Mononuclear cell (primary cell): ENCODE results near the gene ST7L. TPM values are rescaled to one million over a fixed set of nuclear protein-coding genes. Genes with fewer than 3 reads are reported as not detected.

Source experiments
- H3K27me3 ChIP-seq: 2 replicates; pipeline ENCODE4 v1.6.0; 2011; ENCODE audit warnings: low read length, control low read depth; ENCODE audit not compliant: insufficient read depth
- H3K4me1 ChIP-seq: 2 replicates; pipeline ENCODE4 v1.5.1; 2011; ENCODE audit warnings: mild to moderate bottlenecking, low read length, control low read depth; ENCODE audit not compliant: insufficient read depth
- H3K4me3 ChIP-seq: 2 replicates; pipeline ENCODE4 v1.5.1; 2011; ENCODE audit warnings: mild to moderate bottlenecking, low read length, moderate library complexity
- H3K9me3 ChIP-seq: 2 replicates; pipeline ENCODE4 v1.5.1; 2011; ENCODE audit warnings: low read depth, mild to moderate bottlenecking, control low read depth, low read length
- total RNA-seq: library from RNA; depleted of rRNA; stranded (reverse); fragments of >200 nt; gene quantifications from one replicate; pipeline ENCODE4 v1.2.3, GENCODE V29; 2012

The ST7L gene
- total RNA-seq, 1 donor, result 30.5 TPM

- no peaks in the 10 kb centered on the region for H3K27me3 ChIP-seq
- H3K9me3 ChIP-seq, result no peaks in the 10 kb centered on the region
- H3K4me3 ChIP-seq, result no peak overlapping the region
- no peaks in the 10 kb centered on the region for H3K4me1 ChIP-seq
Measured at GRCh38 chr1:112542206-112542973, 76.6 kb downstream of the ST7L start.

- Histone ChIP-seq H3K4me1 (no peaks in the 10 kb centered on the region), H3K9me3 (no peaks in the 10 kb centered on the region), H3K27me3 (no peaks in the 10 kb centered on the region), H3K4me3 (no peak overlapping the region)
Measured at GRCh38 chr1:112541299-112541698, 77.6 kb downstream of the ST7L start.

DNA sequence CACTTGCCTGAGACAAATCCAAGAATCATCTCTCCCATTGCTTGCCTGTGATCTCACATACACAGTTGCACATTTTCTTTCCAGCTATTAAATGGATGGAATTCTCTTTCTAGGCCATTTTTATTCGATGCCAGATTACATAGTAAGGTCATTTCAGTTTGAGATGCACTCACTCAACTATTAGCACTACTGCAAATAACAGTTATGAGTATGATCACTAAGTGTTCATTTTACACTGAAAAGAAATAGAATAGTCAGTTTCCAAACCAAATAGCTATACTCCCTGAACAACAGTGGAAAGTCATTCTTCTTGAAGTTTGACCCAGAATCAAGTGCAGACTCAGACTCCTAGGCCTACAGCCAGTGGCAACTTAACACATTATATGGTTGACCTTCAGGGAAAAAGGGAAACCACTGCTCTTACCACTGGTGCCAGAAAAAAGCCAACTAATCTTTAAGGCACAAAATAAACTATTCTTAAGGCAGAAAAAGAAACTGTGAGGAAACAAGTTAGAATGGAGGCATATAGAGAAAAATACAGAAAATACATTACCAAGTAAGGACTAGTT, 78.6 kb downstream of the ST7L start:
- Histone ChIP-seq H3K4me1 (no peaks in the 10 kb centered on the region), H3K9me3 (no peaks in the 10 kb centered on the region), H3K4me3 (no peak overlapping the region), H3K27me3 (no peaks in the 10 kb centered on the region)

- H3K9me3 ChIP-seq, result no peaks in the 10 kb centered on the region
- H3K4me3 ChIP-seq, result no peak overlapping the region
- H3K27me3 ChIP-seq, result no peaks in the 10 kb centered on the region
- no peaks in the 10 kb centered on the region for H3K4me1 ChIP-seq
Measured at GRCh38 chr1:112538883-112539282, 80.1 kb downstream of the ST7L start.

DNA sequence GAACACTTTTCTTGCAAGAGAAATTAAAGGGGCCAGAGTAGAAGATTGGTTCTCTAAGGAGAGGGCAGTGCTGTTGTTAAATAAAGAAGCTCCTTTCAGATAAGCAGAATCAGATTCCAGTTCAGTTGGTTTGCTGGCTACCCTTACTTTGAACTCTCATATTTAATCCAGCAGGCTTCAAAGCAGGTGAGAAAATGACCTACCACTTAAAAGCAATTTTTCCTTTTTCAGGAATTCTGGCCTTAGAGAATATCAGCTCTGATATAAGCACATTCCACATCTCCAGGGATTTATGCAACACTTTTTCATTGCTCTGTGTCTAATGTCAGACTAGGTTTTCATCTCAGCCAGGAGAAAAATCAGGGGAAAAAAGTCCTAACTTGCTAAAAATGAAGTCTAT, 81.5 kb downstream of the ST7L start:
- H3K4me1 ChIP-seq, result no peaks in the 10 kb centered on the region
- H3K9me3 ChIP-seq, result no peaks in the 10 kb centered on the region
- no peaks in the 10 kb centered on the region for H3K27me3 ChIP-seq
- H3K4me3 ChIP-seq, result no peak overlapping the region

DNA sequence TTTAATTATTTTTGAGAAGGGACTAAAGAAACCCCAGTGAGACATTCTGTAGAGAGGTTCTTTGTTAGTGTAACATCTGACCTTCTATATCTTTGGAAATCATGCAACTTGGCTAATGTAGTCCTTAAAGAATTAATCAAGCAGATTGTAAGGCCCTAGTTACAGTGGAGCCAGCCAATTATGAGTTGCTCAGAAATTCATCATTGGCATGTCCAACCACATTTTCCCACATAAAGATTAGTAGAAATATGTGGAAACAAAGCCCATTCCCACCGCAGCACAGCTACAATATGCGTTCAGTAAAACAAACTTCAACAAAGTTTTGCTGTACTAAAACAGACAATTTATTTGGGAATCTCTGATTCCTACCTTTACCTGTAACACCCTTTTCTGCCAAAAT, 82.4 kb downstream of the ST7L start:
- Histone ChIP-seq H3K27me3 (no peaks in the 10 kb centered on the region), H3K4me3 (no peak overlapping the region), H3K9me3 (no peaks in the 10 kb centered on the region), H3K4me1 (no peaks in the 10 kb centered on the region)

- Histone ChIP-seq H3K27me3 (no peaks in the 10 kb centered on the region), H3K4me1 (no peaks in the 10 kb centered on the region), H3K9me3 (no peaks in the 10 kb centered on the region), H3K4me3 (no peak overlapping the region)
Measured at GRCh38 chr1:112533029-112533428, 85.9 kb downstream of the ST7L start.

GRCh38 chr1:112532064-112532463, 86.9 kb downstream of the ST7L start:
- Histone ChIP-seq H3K4me1 (no peaks in the 10 kb centered on the region), H3K27me3 (no peaks in the 10 kb centered on the region), H3K9me3 (no peaks in the 10 kb centered on the region), H3K4me3 (no peak overlapping the region)

GRCh38 chr1:112530832-112531231, 88.1 kb downstream of the ST7L start:
- H3K27me3 ChIP-seq, result no peaks in the 10 kb centered on the region
- no peak overlapping the region for H3K4me3 ChIP-seq
- H3K4me1 ChIP-seq, result no peaks in the 10 kb centered on the region
- no peaks in the 10 kb centered on the region for H3K9me3 ChIP-seq

GRCh38 chr1:112529301-112529700, 89.6 kb downstream of the ST7L start:
- Histone ChIP-seq H3K4me3 (no peak overlapping the region), H3K27me3 (no peaks in the 10 kb centered on the region), H3K4me1 (no peaks in the 10 kb centered on the region), H3K9me3 (no peaks in the 10 kb centered on the region)

- Histone ChIP-seq H3K27me3 (no peaks in the 10 kb centered on the region), H3K9me3 (no peaks in the 10 kb centered on the region), H3K4me1 (no peaks in the 10 kb centered on the region), H3K4me3 (no peak overlapping the region)
Measured at GRCh38 chr1:112528076-112528475, 90.9 kb downstream of the ST7L start.

DNA sequence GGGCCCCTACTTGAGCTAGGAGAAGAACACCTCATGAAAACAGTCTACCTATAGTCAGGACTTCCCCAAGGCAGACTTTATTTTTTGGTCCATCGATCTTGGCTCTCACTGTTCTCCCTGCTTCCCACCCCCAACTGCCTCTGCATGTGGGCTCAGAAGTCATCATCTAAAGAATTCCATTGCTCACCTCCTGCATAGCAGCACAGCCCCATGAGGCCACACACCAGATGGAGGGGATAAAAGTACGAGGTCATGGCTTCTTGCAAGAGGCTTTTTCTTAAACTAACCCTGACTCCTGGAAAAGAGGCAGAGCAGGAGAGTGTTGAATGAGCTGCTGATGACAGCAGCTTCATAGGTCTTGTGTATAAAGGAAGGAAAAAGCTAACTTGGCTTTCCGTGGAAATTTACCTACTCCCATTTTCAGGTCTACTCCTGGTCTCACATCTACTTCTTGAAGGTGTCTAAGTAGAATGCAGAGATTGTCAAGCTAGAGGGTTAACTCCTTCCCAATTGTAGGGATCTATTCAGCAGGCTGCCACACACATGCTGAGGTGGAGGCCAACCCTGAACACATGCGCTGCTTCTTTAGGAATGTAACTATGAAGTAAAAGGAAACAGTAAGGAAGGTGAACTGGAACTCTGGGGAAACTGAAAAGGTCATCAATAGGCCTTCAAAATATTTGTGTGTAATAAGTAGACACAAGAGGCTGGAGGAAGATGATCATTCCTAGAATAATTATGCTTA, 91.5 kb downstream of the ST7L start:
- Histone ChIP-seq H3K9me3 (no peaks in the 10 kb centered on the region), H3K27me3 (no peaks in the 10 kb centered on the region), H3K4me3 (no peak overlapping the region), H3K4me1 (no peaks in the 10 kb centered on the region)

DNA sequence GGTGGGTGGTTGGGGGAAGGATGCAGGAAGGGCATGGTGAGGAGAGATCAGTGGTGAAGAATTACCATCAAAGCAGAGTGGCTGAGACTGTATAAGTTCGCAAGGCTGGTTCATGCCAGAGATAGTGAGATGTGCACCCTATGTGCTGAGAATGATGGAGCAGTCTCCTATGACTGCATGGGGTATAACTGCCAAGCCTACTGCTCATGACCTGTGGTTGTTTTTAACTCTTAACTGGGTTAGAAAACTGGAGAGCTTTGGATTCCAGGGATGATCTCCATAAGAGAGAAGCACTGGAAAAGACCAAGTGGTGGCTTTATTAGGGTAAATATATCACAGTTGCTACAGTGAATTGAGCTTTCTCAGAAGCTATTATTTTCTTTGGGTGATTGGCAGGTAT, 94.0 kb downstream of the ST7L start:
- Histone ChIP-seq H3K4me3 (no peak overlapping the region), H3K9me3 (no peaks in the 10 kb centered on the region), H3K4me1 (no peaks in the 10 kb centered on the region)

GRCh38 chr1:112524251-112524650, 94.7 kb downstream of the ST7L start:
- Histone ChIP-seq H3K4me3 (no peak overlapping the region), H3K4me1 (no peaks in the 10 kb centered on the region), H3K27me3 (no peaks in the 10 kb centered on the region), H3K9me3 (no peaks in the 10 kb centered on the region)

More for the DNA sequence above, 94.0 kb downstream of the ST7L start:
- no peaks in the 10 kb centered on the region for H3K27me3 ChIP-seq

GRCh38 chr1:112522621-112523020, 96.3 kb downstream of the ST7L start:
- Histone ChIP-seq H3K27me3 (no peaks in the 10 kb centered on the region), H3K4me1 (no peaks in the 10 kb centered on the region), H3K9me3 (no peaks in the 10 kb centered on the region), H3K4me3 (no peak overlapping the region)
